HCT116 (cell line): ENCODE data around the gene APOD. TPM values are rescaled to one million over a fixed set of nuclear protein-coding genes. Genes with fewer than 3 reads are reported as not detected.

Source experiments
- ATAC-seq: fragments of 200-7000 bp; cut with Tn5 transposase; 2 replicates; pipeline ENCODE4 v1.9.1; 2020; ENCODE audit warnings: mild to moderate bottlenecking, moderate library complexity
- BruUV-seq: library from RNA; stranded (reverse); fragments of 400-500 nt; replicated peaks from 2 replicates; lab custom pipeline; 2021; lab: Mats Ljungman, UMichigan
- CTCF ChIA-PET: fragments of 300-600 bp; sonication (Branson Sonifier 250); formaldehyde crosslinking; loops from one replicate; lab custom pipeline; 2021; ENCODE audit warnings: antibody characterized with exemption; lab: Charles Lee
- POLR2A ChIA-PET: fragments of 300-600, 350-600 bp; sonication (Branson Sonifier 250); formaldehyde crosslinking; loops from one replicate; lab custom pipeline; 2021; ENCODE audit warnings: antibody characterized with exemption; lab: Charles Lee
- RAD21 ChIA-PET, 2 experiments: fragments of 300-600 bp; sonication (Branson Sonifier 250); formaldehyde crosslinking; loops; one replicate each; lab custom pipeline; 2023; ENCODE audit warnings: low total read pairs in 2 of 2; ENCODE audit not compliant: uncharacterized antibody in 2 of 2, unreplicated experiment in 2 of 2, low non-redundant PET in 1 of 2; lab: Charles Lee
- DNase-seq: peaks from one replicate; pipeline ENCODE4 v3.0.0-alpha.2; 2010; ENCODE audit warnings: low read depth, low spot score
- H2AFZ ChIP-seq: fragments of 200-600 bp; shearing (Covaris generic), sonication (generic); 2 replicates; pipeline ENCODE4 v1.6.1; 2017; ENCODE audit warnings: low read depth, mixed run types, mixed read lengths, antibody characterized with exemption, low read length; ENCODE audit not compliant: poor library complexity, severe bottlenecking
- H3K27ac ChIP-seq: 2 replicates; pipeline ENCODE4 v1.5.1; 2012; ENCODE audit warnings: low read depth, low read length
- H3K27me3 ChIP-seq: fragments of 200-600 bp; sonication (generic); 2 replicates; pipeline ENCODE4 v1.6.1; 2016; ENCODE audit warnings: mixed run types, low read length, mixed read lengths; ENCODE audit not compliant: insufficient read depth
- H3K36me3 ChIP-seq, 2 experiments: fragments of 200-500 bp in 1 of 2; fragments of 200-600 bp in 1 of 2; sonication (Bioruptor generic) in 1 of 2; sonication (generic) in 1 of 2; 2 replicates each; pipeline versions ENCODE4 v1.5.1 to v1.6.1; 2014 to 2016; ENCODE audit warnings: low read length in 2 of 2, inconsistent platforms in 1 of 2, mixed read lengths in 1 of 2, mixed run types in 1 of 2; ENCODE audit not compliant: insufficient read depth in 2 of 2, control insufficient read depth in 1 of 2
- H3K4me1 ChIP-seq, 2 experiments: fragments of 200-600 bp in 1 of 2; sonication (generic) in 1 of 2; 2 replicates each; pipeline versions ENCODE4 v1.5.1 to v1.6.1; 2012 to 2017; ENCODE audit warnings: low read length in 2 of 2, inconsistent platforms in 1 of 2, mild to moderate bottlenecking in 1 of 2, mixed read lengths in 1 of 2, mixed run types in 1 of 2, moderate library complexity in 1 of 2; ENCODE audit not compliant: insufficient read depth in 2 of 2, control insufficient read depth in 1 of 2
- H3K4me2 ChIP-seq: fragments of 200-600 bp; sonication (generic); 2 replicates; pipeline ENCODE4 v1.6.1; 2017; ENCODE audit warnings: mixed run types, low read length, mixed read lengths
- H3K4me3 ChIP-seq, 2 experiments: fragments of 200-600 bp in 1 of 2; sonication (generic) in 1 of 2; replicated peaks in 1 of 2; 2 replicates each; pipeline ENCODE4 v1.5.1; 2011 to 2016; ENCODE audit warnings: low read length in 2 of 2, control low read depth in 1 of 2, low read depth in 1 of 2, mild to moderate bottlenecking in 1 of 2, mixed read lengths in 1 of 2, mixed run types in 1 of 2
- H3K79me2 ChIP-seq: fragments of 200-600 bp; sonication (generic); 2 replicates; pipeline ENCODE4 v1.6.1; 2017; ENCODE audit warnings: mild to moderate bottlenecking, mixed run types, low read length, moderate library complexity, mixed read lengths; ENCODE audit not compliant: insufficient read depth
- H3K9ac ChIP-seq: fragments of 200-600 bp; sonication (generic); 2 replicates; pipeline ENCODE4 v1.6.1; 2016; ENCODE audit warnings: low read length, mixed read lengths
- H3K9me2 ChIP-seq: fragments of 200-600 bp; sonication (generic), shearing (Covaris generic); 2 replicates; pipeline ENCODE4 v1.6.1; 2017; ENCODE audit warnings: mixed run types, mild to moderate bottlenecking, moderate library complexity; ENCODE audit not compliant: insufficient read depth
- H3K9me3 ChIP-seq, 2 experiments: fragments of 200-500 bp in 1 of 2; fragments of 200-600 bp in 1 of 2; sonication (Bioruptor generic) in 1 of 2; sonication (generic) in 1 of 2; 2 replicates each; pipeline ENCODE4 v1.6.1; 2014 to 2017; ENCODE audit warnings: low read length in 2 of 2, mixed read lengths in 2 of 2, inconsistent platforms in 1 of 2, low read depth in 1 of 2, mild to moderate bottlenecking in 1 of 2, mixed run types in 1 of 2, moderate library complexity in 1 of 2; ENCODE audit not compliant: control insufficient read depth in 1 of 2, insufficient read depth in 1 of 2
- H4K20me1 ChIP-seq: fragments of 200-600 bp; sonication (generic), shearing (Covaris generic); 2 replicates; pipeline ENCODE4 v1.6.1; 2017; ENCODE audit warnings: mixed run types, mild to moderate bottlenecking, moderate library complexity; ENCODE audit not compliant: insufficient read depth
- ATF3 ChIP-seq: IDR thresholded peaks from 2 replicates; pipeline ENCODE4 v1.6.1; 2012
- CBX3 ChIP-seq: IDR thresholded peaks from 2 replicates; pipeline ENCODE4 v1.6.1; 2012; ENCODE audit warnings: low read depth
- CEBPB ChIP-seq: IDR thresholded peaks from 2 replicates; pipeline ENCODE4 v1.6.1; 2012; ENCODE audit warnings: low read depth
- CTCF ChIP-seq, 3 experiments: fragments of 200-600 bp in 1 of 3; sonication (generic) in 1 of 3; IDR thresholded peaks in 2 of 3; conservative IDR thresholded peaks in 1 of 3; 2 replicates each; pipeline ENCODE4 v1.5.1; 2012 to 2017; ENCODE audit warnings: low read depth in 2 of 3, low read length in 2 of 3, antibody characterized with exemption in 1 of 3, borderline replicate concordance in 1 of 3, control low read depth in 1 of 3, mild to moderate bottlenecking in 1 of 3, mixed read lengths in 1 of 3, mixed run types in 1 of 3, moderate library complexity in 1 of 3; ENCODE audit not compliant: insufficient read depth in 1 of 3
- EGR1 ChIP-seq: IDR thresholded peaks from 2 replicates; pipeline ENCODE4 v1.6.1; 2012; ENCODE audit warnings: low read depth
- EZH2phosphoT487 ChIP-seq: fragments of 200-600 bp; IDR thresholded peaks from 2 replicates; pipeline ENCODE4 v1.6.1; 2018; ENCODE audit warnings: antibody characterized with exemption, borderline replicate concordance
- FOSL1 ChIP-seq: IDR thresholded peaks from 2 replicates; pipeline ENCODE4 v1.6.1; 2012; ENCODE audit warnings: low read depth
- JUND ChIP-seq: IDR thresholded peaks from 2 replicates; pipeline ENCODE4 v1.6.1; 2012
- POLR2A ChIP-seq: IDR thresholded peaks from 2 replicates; pipeline ENCODE4 v1.7.0; 2011; ENCODE audit warnings: borderline replicate concordance; ENCODE audit not compliant: insufficient read depth, insufficient read length; ENCODE audit errors: extremely low read depth
- POLR2AphosphoS5 ChIP-seq: IDR thresholded peaks from 2 replicates; pipeline ENCODE4 v1.6.1; 2011; ENCODE audit warnings: mild to moderate bottlenecking, low read depth, low read length, moderate library complexity
- REST ChIP-seq: IDR thresholded peaks from 2 replicates; pipeline ENCODE4 v1.6.1; 2012; ENCODE audit warnings: low read depth
- SRF ChIP-seq: IDR thresholded peaks from 2 replicates; pipeline ENCODE4 v1.6.1; 2012; ENCODE audit warnings: low read depth
- TCF7L2 ChIP-seq: IDR thresholded peaks from 2 replicates; pipeline ENCODE4 v1.7.0; 2011; ENCODE audit warnings: borderline replicate concordance, inconsistent platforms; ENCODE audit not compliant: insufficient read depth, insufficient read length; ENCODE audit errors: extremely low read depth
- YY1 ChIP-seq: IDR thresholded peaks from 2 replicates; pipeline ENCODE4 v1.6.1; 2011; ENCODE audit warnings: low read length, low read depth, moderate library complexity, mild to moderate bottlenecking; ENCODE audit not compliant: insufficient replicate concordance; ENCODE audit errors: extremely low read depth
- ZNF274 ChIP-seq: fragments of 200-500 bp; sonication (Bioruptor generic); IDR thresholded peaks from 2 replicates; pipeline ENCODE4 v1.6.1; 2014; ENCODE audit warnings: mild to moderate bottlenecking, low read depth, low read length, inconsistent platforms
- intact Hi-C: fragments of 100-400 bp; cut with micrococcal nuclease; formaldehyde crosslinking; loops from 2 replicates; pipeline ENCODE4 v1.10.0; 2022
- total RNA-seq: library from RNA; stranded (reverse); gene quantifications from one replicate; pipeline ENCODE4 v1.2.1, GENCODE V29; 2021; ENCODE audit not compliant: unreplicated experiment

The APOD gene
- total RNA-seq, 1 experiment from 2014 or later: 0.76 TPM

GRCh38 chr3:195565716-195566115 lies 18.0 kb downstream of the APOD start:
- Histone ChIP-seq H3K4me2 (no peak overlapping the region), H3K9me2 (no peaks in the 10 kb centered on the region), H4K20me1 (no peaks in the 10 kb centered on the region), H3K4me1 (no peaks in the 10 kb centered on the region), H2AFZ (no peak overlapping the region), H3K36me3 (no peaks in the 10 kb centered on the region)
- CTCF ChIA-PET: no interaction called here
- TF ChIP-seq CEBPB: no peak
- no peak for TF ChIP-seq CTCF (IDR thresholded peaks at IDR 0.05 in 2 of 3, conservative IDR thresholded peaks at IDR 0.05 in 1 of 3; ENCODE audit: borderline replicate concordance in 1 of 3, insufficient read depth in 1 of 3, low read depth in 2 of 3, low read length in 2 of 3)
- TF ChIP-seq, all 23 proteins: peak for 0
- Histone ChIP-seq H3K79me2 (no peaks in the 10 kb centered on the region), H3K9me3 (no peaks in the 10 kb centered on the region), H3K27ac (no peak overlapping the region), H3K4me3 (no peak overlapping the region), H3K27me3 (no peaks in the 10 kb centered on the region), H3K9ac (no peak overlapping the region)
- DNase-seq: no peak
- intact Hi-C loops: no loop called here
- no TSS peak for BruUV-seq
- ChIA-PET RAD21 (no interaction called here), POLR2A (no interaction called here)
- ATAC-seq: no peak; the same call in 1 of the 2 replicates

GRCh38 chr3:195563317-195563716 lies 20.4 kb downstream of the APOD start:
- BruUV-seq: no TSS peak
- CTCF ChIA-PET: no interaction called here
- ATAC-seq: no peak

More at GRCh38 chr3:195563317-195563716, 20.4 kb downstream of the APOD start:
- Histone ChIP-seq H4K20me1 (no peaks in the 10 kb centered on the region), H3K9ac (no peak overlapping the region), H3K4me1 (peaks cover 0 to 13% of the 10 kb centered on the region in 2 experiments; a peak in 2 of 4 replicates), H3K9me3 (no peaks in the 10 kb centered on the region), H3K4me2 (no peak overlapping the region), H3K36me3 (no peaks in the 10 kb centered on the region), H3K27ac (no peak overlapping the region), H3K79me2 (no peaks in the 10 kb centered on the region), H2AFZ (no peak overlapping the region), H3K27me3 (no peaks in the 10 kb centered on the region), H3K4me3 (no peak overlapping the region), H3K9me2 (no peaks in the 10 kb centered on the region)
- TF ChIP-seq POLR2AphosphoS5 (no peak), CEBPB (no peak), EZH2phosphoT487 (no peak), TCF7L2 (no peak), POLR2A (no peak), JUND (no peak), CBX3 (no peak), FOSL1 (no peak), EGR1 (no peak), SRF (no peak), YY1 (no peak), ZNF274 (no peak), ATF3 (no peak), REST (no peak)
- DNase-seq: no peak
- intact Hi-C loops: no loop called here
- ChIA-PET RAD21 (no interaction called here), POLR2A (no interaction called here)
